ENCODE measurements around the gene KIF6.

Gene KIF6

GRCh38 chr6:39706819-39707335, 18.3 kb downstream of the KIF6 start:
- no peaks in the 10 kb centered on the region for H3K27me3 ChIP-seq (ENCODE audit: insufficient read depth, low read depth, severe bottlenecking)
- DNase-seq: no peak
- H3K27ac ChIP-seq: no peak overlapping the region
- H3K4me3 ChIP-seq (ENCODE audit: low read depth, low read length): no peak overlapping the region
- H3K36me3 ChIP-seq: no peaks in the 10 kb centered on the region
- no peak for TF ChIP-seq CTCF (IDR thresholded peaks at IDR 0.05; ENCODE audit: low read depth, low read length)
- H3K9me3 ChIP-seq (ENCODE audit: severe bottlenecking): no peaks in the 10 kb centered on the region

GRCh38 chr6:39702265-39702664, 22.9 kb downstream of the KIF6 start:
- TF ChIP-seq CTCF (IDR thresholded peaks at IDR 0.05; ENCODE audit: low read depth, low read length): no peak
- no peaks in the 10 kb centered on the region for H3K9me3 ChIP-seq (ENCODE audit: severe bottlenecking)
- no peak overlapping the region for H3K27ac ChIP-seq
- no peaks in the 10 kb centered on the region for H3K27me3 ChIP-seq (ENCODE audit: insufficient read depth, low read depth, severe bottlenecking)
- no peak overlapping the region for H3K4me3 ChIP-seq (ENCODE audit: low read depth, low read length)
- no peak for DNase-seq
- no peaks in the 10 kb centered on the region for H3K36me3 ChIP-seq

GRCh38 chr6:39700362-39700761, 24.8 kb downstream of the KIF6 start:
- H3K9me3 ChIP-seq (ENCODE audit: severe bottlenecking): no peaks in the 10 kb centered on the region
- no peaks in the 10 kb centered on the region for H3K36me3 ChIP-seq
- H3K27me3 ChIP-seq (ENCODE audit: insufficient read depth, low read depth, severe bottlenecking): no peaks in the 10 kb centered on the region
- no peak overlapping the region for H3K4me3 ChIP-seq (ENCODE audit: low read depth, low read length)
- no peak for TF ChIP-seq CTCF (IDR thresholded peaks at IDR 0.05; ENCODE audit: low read depth, low read length)
- no peak overlapping the region for H3K27ac ChIP-seq
- no peak for DNase-seq

- no peaks in the 10 kb centered on the region for H3K9me3 ChIP-seq (ENCODE audit: severe bottlenecking)
- no peak for TF ChIP-seq CTCF (IDR thresholded peaks at IDR 0.05; ENCODE audit: low read depth, low read length)
- no peaks in the 10 kb centered on the region for H3K27me3 ChIP-seq (ENCODE audit: insufficient read depth, low read depth, severe bottlenecking)
- no peak for DNase-seq
- no peak overlapping the region for H3K27ac ChIP-seq
- H3K36me3 ChIP-seq: no peaks in the 10 kb centered on the region
- no peak overlapping the region for H3K4me3 ChIP-seq (ENCODE audit: low read depth, low read length)
Observed at GRCh38 chr6:39698789-39699188, 26.4 kb downstream of the KIF6 start.

GRCh38 chr6:39696986-39697788, 28.0 kb downstream of the KIF6 start:
- Histone ChIP-seq H3K4me3 (ENCODE audit: low read depth, low read length) (no peak overlapping the region), H3K36me3 (no peaks in the 10 kb centered on the region), H3K9me3 (ENCODE audit: severe bottlenecking) (no peaks in the 10 kb centered on the region), H3K27ac (no peak overlapping the region), H3K27me3 (ENCODE audit: insufficient read depth, low read depth, severe bottlenecking) (no peaks in the 10 kb centered on the region)
- DNase-seq: no peak
- TF ChIP-seq CTCF (IDR thresholded peaks at IDR 0.05; ENCODE audit: low read depth, low read length): no peak
